OCI-LY3 (cell line): ENCODE results near the gene PHTF2.

Experiments used
- H2AFZ ChIP-seq: fragments of 200-600, 300-600 bp; shearing (Covaris generic); 2 replicates; pipeline ENCODE4 v1.6.0; 2014; ENCODE audit warnings: antibody characterized with exemption, low read depth, low read length
- H3K27ac ChIP-seq: fragments of 200-600, 300-600 bp; sonication (generic); 2 replicates; pipeline ENCODE4 v1.5.1; 2014; ENCODE audit warnings: mild to moderate bottlenecking, low read length, moderate library complexity, mixed read lengths
- H3K27me3 ChIP-seq: fragments of 200-600, 300-600 bp; sonication (generic); 2 replicates; pipeline ENCODE4 v1.6.1; 2014; ENCODE audit warnings: low read depth, low read length, mixed read lengths
- H3K36me3 ChIP-seq: fragments of 200-600, 300-600 bp; sonication (generic); replicated peaks from 2 replicates; pipeline ENCODE3; 2014; ENCODE audit warnings: low read depth, low read length, mixed read lengths
- H3K4me1 ChIP-seq: fragments of 300-600, 200-600 bp; sonication (generic); 2 replicates; pipeline ENCODE4 v1.6.1; 2014; ENCODE audit warnings: low read length, mixed read lengths
- H3K4me2 ChIP-seq: fragments of 200-600, 300-600 bp; sonication (generic); 2 replicates; pipeline ENCODE4 v1.6.1; 2014; ENCODE audit warnings: low read length, mixed read lengths
- H3K4me3 ChIP-seq: fragments of 300-600, 200-600 bp; sonication (generic); 2 replicates; pipeline ENCODE4 v1.5.1; 2014; ENCODE audit warnings: antibody characterized with exemption, mild to moderate bottlenecking, low read length, moderate library complexity
- H3K79me2 ChIP-seq: fragments of 300-600, 200-600 bp; shearing (Covaris generic); 2 replicates; pipeline ENCODE4 v1.6.1; 2014; ENCODE audit warnings: mild to moderate bottlenecking, low read length, mixed read lengths
- H3K9ac ChIP-seq: fragments of 300-600, 200-600 bp; shearing (Covaris generic); 2 replicates; pipeline ENCODE4 v1.6.0; 2014; ENCODE audit warnings: mild to moderate bottlenecking, low read length, moderate library complexity
- H3K9me3 ChIP-seq: fragments of 200-600, 300-600 bp; shearing (Covaris generic); 2 replicates; pipeline ENCODE4 v1.6.1; 2014; ENCODE audit warnings: low read length, mixed read lengths; ENCODE audit not compliant: insufficient read depth
- H4K20me1 ChIP-seq: fragments of 200-600, 300-600 bp; sonication (generic); 2 replicates; pipeline ENCODE4 v1.6.1; 2016; ENCODE audit warnings: low read length, mixed read lengths; ENCODE audit not compliant: insufficient read depth
- CTCF ChIP-seq: fragments of 200-600, 300-600 bp; sonication (generic); IDR thresholded peaks from 2 replicates; pipeline ENCODE4 v1.5.1; 2014; ENCODE audit warnings: antibody characterized with exemption, low read length, low read depth
- EZH2phosphoT487 ChIP-seq: fragments of 200-600 bp; shearing (Covaris generic); IDR thresholded peaks from 2 replicates; pipeline ENCODE4 v1.6.1; 2018; ENCODE audit warnings: antibody characterized with exemption, mixed run types, low read depth

Gene PHTF2

GRCh38 chr7:77877791-77878190, 79.2 kb downstream of the PHTF2 start:
- H4K20me1 ChIP-seq: no peaks in the 10 kb centered on the region
- H3K9me3 ChIP-seq: no peaks in the 10 kb centered on the region
- no peaks in the 10 kb centered on the region for H3K79me2 ChIP-seq
- H3K27ac ChIP-seq: no peak overlapping the region
- no peak overlapping the region for H3K4me3 ChIP-seq
- H3K27me3 ChIP-seq: no peaks in the 10 kb centered on the region
- no peaks in the 10 kb centered on the region for H3K36me3 ChIP-seq
- no peak overlapping the region for H3K9ac ChIP-seq
- H3K4me1 ChIP-seq: no peaks in the 10 kb centered on the region
- no peak overlapping the region for H2AFZ ChIP-seq
- TF ChIP-seq CTCF (no peak), EZH2phosphoT487 (no peak)
- H3K4me2 ChIP-seq: no peak overlapping the region

- Histone ChIP-seq H3K27ac (no peak overlapping the region), H3K9me3 (no peaks in the 10 kb centered on the region), H3K4me3 (no peak overlapping the region), H3K79me2 (no peaks in the 10 kb centered on the region), H3K36me3 (no peaks in the 10 kb centered on the region), H3K4me1 (no peaks in the 10 kb centered on the region), H3K9ac (no peak overlapping the region), H3K27me3 (no peaks in the 10 kb centered on the region), H3K4me2 (no peak overlapping the region), H4K20me1 (no peaks in the 10 kb centered on the region), H2AFZ (no peak overlapping the region)
- TF ChIP-seq EZH2phosphoT487: no peak
- no peak for TF ChIP-seq CTCF
Measured at GRCh38 chr7:77878500-77878899, 79.9 kb downstream of the PHTF2 start.

DNA sequence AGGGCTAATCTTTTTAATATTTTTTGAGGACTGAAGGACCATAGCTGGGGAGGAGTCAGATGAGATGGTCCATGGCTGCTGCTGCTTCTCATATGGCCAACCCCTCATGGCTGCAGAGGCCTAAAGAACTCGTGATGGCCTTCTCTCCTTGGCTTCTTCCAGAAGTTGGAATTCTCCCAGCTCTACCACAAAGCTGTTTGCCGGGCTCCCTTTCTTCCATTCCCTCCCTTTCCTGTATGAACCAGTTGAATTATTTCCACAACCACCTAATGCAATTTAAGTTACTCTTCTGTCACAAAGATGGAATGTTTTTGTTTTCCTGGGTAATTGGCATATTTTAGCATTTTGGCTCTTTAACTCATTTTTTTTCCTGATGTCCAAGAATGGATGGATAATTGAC, 80.7 kb downstream of the PHTF2 start:
- TF ChIP-seq EZH2phosphoT487 (no peak), CTCF (no peak)
- no peaks in the 10 kb centered on the region for H3K79me2 ChIP-seq

DNA sequence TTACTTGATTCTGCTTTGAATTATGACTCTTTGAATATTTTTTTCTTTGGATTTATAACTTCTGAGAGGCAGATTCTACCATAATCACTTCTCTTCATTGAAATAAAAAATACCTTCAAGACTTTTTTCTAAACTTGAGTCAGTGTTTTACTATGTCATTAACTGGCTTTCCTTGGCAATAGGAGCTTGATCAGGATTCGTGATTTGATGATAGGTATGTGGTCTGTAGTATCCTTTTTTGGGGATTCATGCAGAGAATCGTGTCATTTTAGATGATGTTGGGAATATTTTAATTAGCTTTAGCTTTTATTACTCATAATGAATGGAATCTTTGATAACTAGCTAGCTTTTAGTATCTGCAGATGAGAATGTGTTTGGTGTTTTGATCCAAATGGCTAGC, 83.3 kb downstream of the PHTF2 start:
- no peak overlapping the region for H3K4me3 ChIP-seq
- H3K79me2 ChIP-seq: no peaks in the 10 kb centered on the region
- no peaks in the 10 kb centered on the region for H3K36me3 ChIP-seq
- no peaks in the 10 kb centered on the region for H4K20me1 ChIP-seq
- no peak for TF ChIP-seq EZH2phosphoT487
- no peak for TF ChIP-seq CTCF
- no peak overlapping the region for H3K4me2 ChIP-seq
- no peak overlapping the region for H3K9ac ChIP-seq
- H2AFZ ChIP-seq: no peak overlapping the region
- H3K9me3 ChIP-seq: no peaks in the 10 kb centered on the region
- H3K27ac ChIP-seq: no peak overlapping the region
- no peaks in the 10 kb centered on the region for H3K27me3 ChIP-seq
- no peaks in the 10 kb centered on the region for H3K4me1 ChIP-seq

More for the DNA sequence above, 80.7 kb downstream of the PHTF2 start:
- H3K27ac ChIP-seq: no peak overlapping the region
- H4K20me1 ChIP-seq: no peaks in the 10 kb centered on the region
- H3K9me3 ChIP-seq: no peaks in the 10 kb centered on the region
- no peak overlapping the region for H2AFZ ChIP-seq
- no peak overlapping the region for H3K4me3 ChIP-seq
- H3K27me3 ChIP-seq: no peaks in the 10 kb centered on the region
- H3K4me1 ChIP-seq: no peaks in the 10 kb centered on the region
- H3K36me3 ChIP-seq: no peaks in the 10 kb centered on the region
- H3K9ac ChIP-seq: no peak overlapping the region
- no peak overlapping the region for H3K4me2 ChIP-seq
